ENCODE measurements around the gene GRWD1. TPM values are rescaled to one million over a fixed set of nuclear protein-coding genes. Genes with fewer than 3 reads are reported as not detected.

Gene GRWD1
- polyA plus RNA-seq, 2 of the 4 experiments (the other 2 are of a cell fraction), result 48.1 to 87.0 TPM

DNA sequence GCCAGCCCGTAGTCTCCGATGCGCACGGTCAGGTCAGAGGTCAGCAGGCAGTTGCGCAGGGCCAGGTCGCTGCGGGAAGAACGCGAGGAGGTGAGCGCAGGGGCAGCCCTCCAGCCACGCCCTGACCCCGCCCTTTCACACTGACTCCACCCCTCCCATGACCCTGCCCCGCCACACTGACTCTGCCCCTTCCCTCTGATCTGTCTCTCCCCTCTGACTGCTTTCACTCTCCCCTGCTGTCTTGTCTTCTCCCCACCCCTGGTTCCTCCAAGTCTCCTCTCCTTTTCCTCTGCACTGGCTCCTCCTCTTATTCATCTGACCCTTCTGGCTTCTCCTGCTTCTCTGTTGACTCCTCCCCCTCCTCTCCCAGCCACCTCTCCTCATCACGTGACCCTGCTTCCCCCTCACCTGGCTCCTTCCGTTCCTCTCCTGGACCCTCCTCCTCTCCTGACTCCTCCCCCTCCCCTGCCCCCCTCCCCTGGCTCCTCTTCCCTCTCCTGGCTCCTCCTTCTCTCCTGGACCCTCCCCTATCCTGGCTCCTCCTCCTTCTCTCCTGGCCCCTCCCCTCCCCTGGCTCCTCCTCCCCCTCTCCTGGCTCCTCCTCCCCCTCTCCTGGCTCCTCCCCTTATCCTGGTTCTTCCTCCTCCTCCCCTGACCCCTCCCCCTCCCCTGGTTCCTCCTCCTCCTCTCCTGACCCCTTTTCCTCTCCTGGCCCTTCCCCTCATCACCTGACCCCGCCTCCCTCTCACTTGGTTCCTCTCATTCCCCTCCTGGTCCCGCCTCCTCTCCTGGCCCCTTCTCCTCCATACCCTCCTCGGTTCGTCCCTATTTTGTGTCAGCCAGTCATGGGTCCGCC lies 55.9 kb downstream of the GRWD1 start (continued):
- TF ChIP-seq ELK1 (IDR thresholded peaks at IDR 0.05; ENCODE audit: low read depth, low read length), result no peak
- TF ChIP-seq, protein P1, sequence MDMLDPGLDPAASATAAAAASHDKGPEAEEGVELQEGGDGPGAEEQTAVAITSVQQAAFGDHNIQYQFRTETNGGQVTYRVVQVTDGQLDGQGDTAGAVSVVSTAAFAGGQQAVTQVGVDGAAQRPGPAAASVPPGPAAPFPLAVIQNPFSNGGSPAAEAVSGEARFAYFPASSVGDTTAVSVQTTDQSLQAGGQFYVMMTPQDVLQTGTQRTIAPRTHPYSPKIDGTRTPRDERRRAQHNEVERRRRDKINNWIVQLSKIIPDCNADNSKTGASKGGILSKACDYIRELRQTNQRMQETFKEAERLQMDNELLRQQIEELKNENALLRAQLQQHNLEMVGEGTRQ (IDR thresholded peaks at IDR 0.05), result peak; percentile 96
- no peak for TF ChIP-seq BHLHE40 (IDR thresholded peaks at IDR 0.05; ENCODE audit: low read depth, low read length)
- no peak for TF ChIP-seq RFX5 (IDR thresholded peaks at IDR 0.05)
- TF ChIP-seq, protein P2, sequence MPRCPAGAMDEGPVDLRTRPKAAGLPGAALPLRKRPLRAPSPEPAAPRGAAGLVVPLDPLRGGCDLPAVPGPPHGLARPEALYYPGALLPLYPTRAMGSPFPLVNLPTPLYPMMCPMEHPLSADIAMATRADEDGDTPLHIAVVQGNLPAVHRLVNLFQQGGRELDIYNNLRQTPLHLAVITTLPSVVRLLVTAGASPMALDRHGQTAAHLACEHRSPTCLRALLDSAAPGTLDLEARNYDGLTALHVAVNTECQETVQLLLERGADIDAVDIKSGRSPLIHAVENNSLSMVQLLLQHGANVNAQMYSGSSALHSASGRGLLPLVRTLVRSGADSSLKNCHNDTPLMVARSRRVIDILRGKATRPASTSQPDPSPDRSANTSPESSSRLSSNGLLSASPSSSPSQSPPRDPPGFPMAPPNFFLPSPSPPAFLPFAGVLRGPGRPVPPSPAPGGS (IDR thresholded peaks at IDR 0.05), result no peak
- no peak for TF ChIP-seq ZNF302 (CRISPR knock-in tag; IDR thresholded peaks at IDR 0.05)
- no peak for TF ChIP-seq HEYL (CRISPR knock-in tag; IDR thresholded peaks at IDR 0.05)

DNA sequence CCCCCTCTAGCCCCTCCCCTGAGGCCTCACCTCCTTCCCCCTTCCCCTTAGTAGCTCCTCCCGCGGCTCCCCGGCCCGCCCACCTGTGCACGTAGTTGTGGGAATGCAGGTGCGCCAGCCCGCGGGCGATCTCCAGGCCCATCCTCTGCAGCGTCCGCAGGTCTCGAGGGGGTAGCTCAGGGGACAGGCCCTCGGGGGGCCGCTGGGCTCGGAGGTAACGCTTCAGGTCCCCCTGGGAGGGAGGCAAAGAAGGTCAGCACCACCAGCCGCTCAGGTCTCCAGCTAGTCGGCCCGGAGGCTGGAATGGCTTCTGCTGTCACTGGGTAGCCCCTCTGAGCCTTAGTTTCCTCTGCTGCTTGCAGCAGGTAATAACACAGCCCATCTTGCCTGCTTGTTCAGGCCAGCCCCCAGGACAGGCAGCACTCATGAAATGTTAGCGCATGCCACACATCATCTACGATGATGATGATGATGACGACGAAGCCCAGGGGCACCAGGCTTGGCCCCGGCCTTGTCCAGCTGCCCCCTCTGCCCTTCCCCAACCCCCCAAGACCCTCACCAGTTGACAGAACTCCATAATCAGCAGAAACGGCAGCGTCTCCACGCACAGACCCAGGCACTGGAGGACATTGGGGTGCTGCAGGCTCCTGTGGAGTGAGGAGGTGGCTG lies 56.7 kb downstream of the GRWD1 start:
- TF ChIP-seq MAFK (IDR thresholded peaks at IDR 0.05; ENCODE audit: partially characterized antibody) (peak; percentile 31), NPAS2 (CRISPR knock-in tag; IDR thresholded peaks at IDR 0.05; ENCODE audit: borderline replicate concordance) (no peak), POLR2A (IDR thresholded peaks at IDR 0.05; ENCODE audit: low read length) (peak; percentile 8; the same call in 1 of the 2 replicates), ESRRA (IDR thresholded peaks at IDR 0.05; ENCODE audit: borderline replicate concordance, low read length) (no peak)
- ChIA-PET POLR2A (interaction anchor here (0.6 to 1.2 kb wide), 7 partner anchors 9 to 117 kb away, joined by 3 to 11 read pairs (median 5); partner anchors contain the start of gene SPHK2), CTCF (interaction anchor here (0.5 to 9.6 kb wide), 5 partner anchors 12 to 638 kb away, joined by 3 to 618 read pairs (median 52); no protein-coding TSS in a partner anchor)
- peaks cover 20% of the 10 kb centered on the region for H3K4me1 ChIP-seq
- no peaks in the 10 kb centered on the region for H3K9me3 ChIP-seq
- WGBS (ENCODE audit: missing lambda C conversion rate), result 67% methylated on average over 13 of the region's 27 CpGs
- peak overlapping the region; percentile 89 for H3K4me2 ChIP-seq
- FAIRE-seq, result no peak
- no peak; a peak in 1 of 6 replicates for ATAC-seq
- peak overlapping the region; percentile 36 for H3K4me3 ChIP-seq
- peak overlapping the region; percentile 63 to 85 for H3K27ac ChIP-seq
- no peak for DNase-seq (ENCODE audit: low read depth in 1 of 2, low spot score in 1 of 2)

DNA sequence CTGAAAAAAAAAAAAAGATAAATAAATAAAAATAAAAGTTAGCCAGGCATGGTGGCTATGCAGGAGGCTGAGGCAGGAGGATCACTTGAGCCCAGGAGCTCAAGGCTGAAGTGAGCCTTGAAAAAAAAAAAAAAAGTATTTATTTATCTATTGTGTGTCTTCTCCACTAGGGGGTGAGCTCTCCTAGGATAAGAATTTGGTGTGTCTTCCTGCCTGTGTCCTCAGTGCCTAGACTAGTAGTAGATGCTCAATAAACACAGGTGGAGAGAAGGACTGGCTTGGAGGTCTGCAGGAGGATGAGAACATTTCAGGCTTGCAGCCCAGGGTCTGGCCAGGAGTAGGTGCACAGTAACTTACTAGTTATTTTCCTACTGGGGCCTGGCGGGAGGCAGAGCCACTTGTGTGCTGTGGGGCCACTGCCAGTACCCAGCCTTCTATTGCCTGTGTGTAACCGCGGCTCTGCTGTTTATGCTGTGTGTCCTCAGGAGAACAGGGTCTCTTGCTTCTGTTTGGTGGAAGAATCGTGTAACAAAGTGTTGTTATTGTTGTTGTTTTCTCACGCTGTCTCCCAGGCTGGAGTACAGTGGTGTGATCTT lies 60.5 kb downstream of the GRWD1 start:
- peak; percentile 68 for FAIRE-seq
- Histone ChIP-seq H3K9me3 (no peaks in the 10 kb centered on the region), H3K4me3 (no peak overlapping the region), H3K4me1 (peaks cover 16% of the 10 kb centered on the region), H3K27ac (peak overlapping the region; percentile 54 to 92), H3K4me2 (no peak overlapping the region)
- ChIA-PET POLR2A (interaction anchor here (0.7 to 5.0 kb wide), 8 partner anchors 8 to 138 kb away, joined by 3 to 40 read pairs (median 4); no protein-coding TSS in a partner anchor), CTCF (interaction anchor here (0.6 to 9.6 kb wide), 41 partner anchors 8 to 235 kb away, joined by 3 to 618 read pairs (median 5); partner anchors contain the start of genes KDELR1 and SPACA4)
- DNase-seq (ENCODE audit: low read depth in 1 of 2, low spot score in 1 of 2), result peak in 1 of 2 experiments; percentile 84
- WGBS (ENCODE audit: missing lambda C conversion rate), result 91% methylated on average over 5 of the region's 5 CpGs
- no peak for ATAC-seq
- TF ChIP-seq JUN (IDR thresholded peaks at IDR 0.05), result peak in 1 of 2 experiments; percentile 18; a peak in 1 of 5 replicates
- no peak for TF ChIP-seq RNF2 (IDR thresholded peaks at IDR 0.05; ENCODE audit: borderline replicate concordance, low read depth)
- no peak for TF ChIP-seq BHLHE40 (IDR thresholded peaks at IDR 0.05; ENCODE audit: low read depth, low read length)
- no peak for TF ChIP-seq MAZ (IDR thresholded peaks at IDR 0.05; ENCODE audit: borderline replicate concordance, low read depth, low read length)
- no peak for TF ChIP-seq TP53 (CRISPR knock-in tag; IDR thresholded peaks at IDR 0.05)
- no peak for TF ChIP-seq MAFK (IDR thresholded peaks at IDR 0.05; ENCODE audit: partially characterized antibody)
- no peak for TF ChIP-seq EP300 (IDR thresholded peaks at IDR 0.05)
- TF ChIP-seq, protein P3, sequence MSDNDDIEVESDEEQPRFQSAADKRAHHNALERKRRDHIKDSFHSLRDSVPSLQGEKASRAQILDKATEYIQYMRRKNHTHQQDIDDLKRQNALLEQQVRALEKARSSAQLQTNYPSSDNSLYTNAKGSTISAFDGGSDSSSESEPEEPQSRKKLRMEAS (IDR thresholded peaks at IDR 0.05), result no peak
- TF ChIP-seq ESRRA (IDR thresholded peaks at IDR 0.05; ENCODE audit: borderline replicate concordance, low read length), result no peak
- TF ChIP-seq RFX5 (IDR thresholded peaks at IDR 0.05), result no peak
- peak; percentile 59; the same call in 1 of the 2 replicates for TF ChIP-seq CHD4 (IDR thresholded peaks at IDR 0.05; ENCODE audit: borderline replicate concordance)
- no peak for TF ChIP-seq KDM1A (IDR thresholded peaks at IDR 0.05; ENCODE audit: low read depth)
- no peak for TF ChIP-seq JUNB (IDR thresholded peaks at IDR 0.05)
- TF ChIP-seq ZNF302 (CRISPR knock-in tag; IDR thresholded peaks at IDR 0.05), result no peak
- TF ChIP-seq ZSCAN20 (CRISPR knock-in tag; IDR thresholded peaks at IDR 0.05), result no peak
- peak; percentile 95 for TF ChIP-seq CTCF (IDR thresholded peaks at IDR 0.05)
- no peak for TF ChIP-seq TFCP2L1 (CRISPR knock-in tag; IDR thresholded peaks at IDR 0.05)
- no peak for TF ChIP-seq FOXS1 (CRISPR knock-in tag; IDR thresholded peaks at IDR 0.05)
- peak; percentile 28; the same call in 1 of the 2 replicates for TF ChIP-seq NPAS2 (CRISPR knock-in tag; IDR thresholded peaks at IDR 0.05; ENCODE audit: borderline replicate concordance)
- TF ChIP-seq SMC3 (IDR thresholded peaks at IDR 0.05), result peak; percentile 99
- no peak for TF ChIP-seq RARB (CRISPR knock-in tag; IDR thresholded peaks at IDR 0.05)
